HepG2 (cell line): ENCODE results near the gene CR1L. TPM values are rescaled to one million over a fixed set of nuclear protein-coding genes. Genes with fewer than 3 reads are reported as not detected.
A peak's percentile ranks its signal among the peaks of the same experiment; 100 is the strongest.

Experiments used
- ARID2 ChIP-seq: sonication (generic); formaldehyde crosslinking; IDR thresholded peaks from 2 replicates; pipeline ENCODE4 v1.8.1; 2022; ENCODE audit warnings: mild to moderate bottlenecking, missing genetic modification reagents, borderline replicate concordance
- CEBPG ChIP-seq: IDR thresholded peaks from 2 replicates; pipeline ENCODE4 v1.6.1; 2016
- EED ChIP-seq: sonication (generic); formaldehyde crosslinking; IDR thresholded peaks from 2 replicates; pipeline ENCODE4 v1.5.0; 2020; ENCODE audit warnings: mild to moderate bottlenecking, missing genetic modification reagents
- ELF4 ChIP-seq: sonication (generic); formaldehyde crosslinking; IDR thresholded peaks from 2 replicates; pipeline ENCODE4 v1.5.0; 2020; ENCODE audit warnings: missing genetic modification reagents, mild to moderate bottlenecking, moderate library complexity, borderline replicate concordance
- EP300 ChIP-seq, 3 experiments: sonication (generic) in 1 of 3; formaldehyde crosslinking in 1 of 3; IDR thresholded peaks; 2 replicates each; pipeline versions ENCODE4 v1.5.1 to v1.6.1; 2011 to 2020; ENCODE audit warnings: low read depth in 2 of 3, low read length in 2 of 3, borderline replicate concordance in 1 of 3, improper control_type of control experiment in 1 of 3, mild to moderate bottlenecking in 1 of 3, missing genetic modification reagents in 1 of 3, moderate library complexity in 1 of 3
- FLYWCH1 ChIP-seq: sonication (generic); formaldehyde crosslinking; IDR thresholded peaks from 2 replicates; pipeline ENCODE4 v1.8.1; 2023; ENCODE audit warnings: mild to moderate bottlenecking, missing genetic modification reagents
- HNF4A ChIP-seq: sonication (generic); formaldehyde crosslinking; IDR thresholded peaks from 2 replicates; pipeline ENCODE4 v1.4.0; 2020; ENCODE audit warnings: missing genetic modification reagents
- MEIS2 ChIP-seq: sonication (generic); formaldehyde crosslinking; IDR thresholded peaks from 2 replicates; pipeline ENCODE4 v1.9.0; 2021; ENCODE audit warnings: mild to moderate bottlenecking, missing genetic modification reagents
- MTA3 ChIP-seq: sonication (generic); formaldehyde crosslinking; IDR thresholded peaks from 2 replicates; pipeline ENCODE4 v1.4.0; 2020; ENCODE audit warnings: missing genetic modification reagents
- MTF1 ChIP-seq: sonication (generic); formaldehyde crosslinking; IDR thresholded peaks from 2 replicates; pipeline ENCODE4 v1.5.0; 2020; ENCODE audit warnings: missing genetic modification reagents
- NFIC ChIP-seq: IDR thresholded peaks from 2 replicates; pipeline ENCODE4 v1.6.1; 2012; ENCODE audit warnings: mild to moderate bottlenecking, low read length, inconsistent platforms
- NRL ChIP-seq: sonication (generic); formaldehyde crosslinking; IDR thresholded peaks from 2 replicates; pipeline ENCODE4 v1.5.0; 2020; ENCODE audit warnings: missing genetic modification reagents, mild to moderate bottlenecking, moderate library complexity, borderline replicate concordance
- PITX1 ChIP-seq: sonication (generic); formaldehyde crosslinking; IDR thresholded peaks from 2 replicates; pipeline ENCODE4 v1.5.1; 2020; ENCODE audit warnings: mild to moderate bottlenecking, missing genetic modification reagents
- PTBP1 ChIP-seq: fragments of 200-400 bp; formaldehyde crosslinking; IDR thresholded peaks from 2 replicates; pipeline ENCODE4 v1.6.1; 2018; ENCODE audit warnings: low read length, low read depth; ENCODE audit not compliant: poor library complexity, severe bottlenecking
- ZKSCAN5 ChIP-seq: sonication (generic); formaldehyde crosslinking; IDR thresholded peaks from 2 replicates; pipeline ENCODE4 v1.5.1; 2020; ENCODE audit warnings: mild to moderate bottlenecking, missing genetic modification reagents
- ZNF253 ChIP-seq: sonication (generic); formaldehyde crosslinking; IDR thresholded peaks from 2 replicates; pipeline ENCODE4 v1.8.0; 2022; ENCODE audit warnings: mild to moderate bottlenecking, missing genetic modification reagents, borderline replicate concordance
- ZNF441 ChIP-seq: sonication (generic); formaldehyde crosslinking; IDR thresholded peaks from 2 replicates; pipeline ENCODE4 v1.7.0; 2021; ENCODE audit warnings: missing genetic modification reagents, borderline replicate concordance
- ZNF446 ChIP-seq: sonication (generic); formaldehyde crosslinking; IDR thresholded peaks from 2 replicates; pipeline ENCODE4 v1.5.0; 2020; ENCODE audit warnings: mild to moderate bottlenecking, missing genetic modification reagents
- ZNF543 ChIP-seq: sonication (generic); formaldehyde crosslinking; IDR thresholded peaks from 2 replicates; pipeline ENCODE4 v1.4.0; 2020; ENCODE audit warnings: mild to moderate bottlenecking, missing genetic modification reagents
- ZNF557 ChIP-seq: sonication (generic); formaldehyde crosslinking; IDR thresholded peaks from 2 replicates; pipeline ENCODE4 v1.4.0; 2020; ENCODE audit warnings: missing genetic modification reagents
- ZNF839 ChIP-seq: sonication (generic); formaldehyde crosslinking; IDR thresholded peaks from 2 replicates; pipeline ENCODE4 v1.4.0; 2020; ENCODE audit warnings: missing genetic modification reagents, mild to moderate bottlenecking, borderline replicate concordance
- polyA plus RNA-seq, 8 experiments: library from polyadenylated mRNA; depleted of rRNA in 3 of 8; stranded (reverse) in 7 of 8; unstranded in 1 of 8; fragments of >200 nt; fragmentation: Illumina TruSeq in 4 of 8; extraction: Trizol in 4 of 8; gene quantifications; 2 replicates each; pipeline versions ENCODE4 v1.2.1 to v1.2.3, GENCODE V29; 2011 to 2016; ENCODE audit warnings: low read depth in 4 of 8, missing spikeins in 1 of 8, mixed read lengths in 1 of 8; ENCODE audit not compliant: insufficient read depth in 1 of 8
- total RNA-seq, 5 experiments: library from RNA; depleted of rRNA; stranded (reverse); fragments of >200 nt; fragmentation: Illumina TruSeq; extraction: Trizol; gene quantifications; 2 replicates each; pipeline ENCODE4 v1.2.3, GENCODE V29; 2016; ENCODE audit warnings: low read depth in 1 of 5
- TF ChIP-seq, protein P1 (sequence below): conservative IDR thresholded peaks from 2 replicates; pipeline ENCODE4 v1.6.1; 2018; ENCODE audit warnings: missing genetic modification reagents
- TF ChIP-seq, protein P2 (sequence below): sonication (generic); formaldehyde crosslinking; IDR thresholded peaks from 2 replicates; pipeline ENCODE4 v1.4.0; 2020; ENCODE audit warnings: missing genetic modification reagents

Gene CR1L
- total and polyA plus RNA-seq, 2 of the 13 experiments (the other 11 are each of a cell fraction or from before 2014, with no cell fraction given), result not detected

DNA sequence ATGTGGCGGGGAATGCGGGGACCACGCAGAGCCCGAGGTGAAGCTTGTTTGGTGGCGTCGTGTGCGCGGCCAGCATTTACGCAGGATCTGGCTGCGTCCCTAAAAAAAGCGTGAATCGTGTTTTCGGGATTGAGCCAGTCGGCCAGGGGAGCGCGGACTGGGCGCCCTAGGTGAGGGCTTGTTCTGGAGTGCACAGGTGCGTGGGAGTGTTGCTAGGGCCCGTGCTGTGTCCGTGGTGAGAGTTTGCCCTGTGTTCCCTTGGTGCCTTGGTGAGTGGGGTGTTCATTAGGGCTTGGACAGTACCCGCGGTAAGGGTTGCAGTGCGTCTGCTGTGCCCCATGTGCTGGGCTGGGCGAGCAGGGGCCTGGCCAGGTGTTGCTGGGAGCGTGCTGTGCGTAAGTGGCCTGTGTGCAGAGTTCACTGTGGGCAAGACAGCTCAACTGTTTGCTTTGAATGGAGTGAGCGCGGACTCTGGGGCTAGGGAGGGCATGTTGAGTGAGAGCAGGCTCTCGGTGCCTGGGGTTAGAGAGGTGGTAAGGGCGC, 107.6 kb downstream of the CR1L start (continued):
- TF ChIP-seq MTA3 (CRISPR knock-in tag) (no peak), CEBPG (0 out of 2 replicates have a peak, but pooled peaks have one; percentile 37), MEIS2 (peak; percentile 21; the same call in 1 of the 2 replicates), ZNF253 (no peak), EP300 (IDR thresholded peaks at IDR 0.05; ENCODE audit: low read depth in 2 of 2, low read length in 2 of 2) (no peak), EP300 (CRISPR knock-in tag; IDR thresholded peaks at IDR 0.05; ENCODE audit: borderline replicate concordance) (no peak), NFIC (no peak), ZNF441 (CRISPR knock-in tag) (no peak), PITX1 (0 out of 2 replicates have a peak, but pooled peaks have one; percentile 49), ELF4 (CRISPR knock-in tag) (no peak), HNF4A (CRISPR knock-in tag) (peak; percentile 86), EED (no peak), MTF1 (0 out of 2 replicates have a peak, but pooled peaks have one; percentile 22), ZNF557 (CRISPR knock-in tag) (0 out of 2 replicates have a peak, but pooled peaks have one; percentile 41), ARID2 (no peak), ZKSCAN5 (CRISPR knock-in tag) (no peak), PTBP1 (no peak), ZNF543 (CRISPR knock-in tag) (no peak), FLYWCH1 (CRISPR knock-in tag) (0 out of 2 replicates have a peak, but pooled peaks have one; percentile 68), ZNF839 (CRISPR knock-in tag) (no peak), NRL (CRISPR knock-in tag) (peak; percentile 12; the same call in 1 of the 2 replicates), ZNF446 (CRISPR knock-in tag) (no peak)
- TF ChIP-seq, protein P1, sequence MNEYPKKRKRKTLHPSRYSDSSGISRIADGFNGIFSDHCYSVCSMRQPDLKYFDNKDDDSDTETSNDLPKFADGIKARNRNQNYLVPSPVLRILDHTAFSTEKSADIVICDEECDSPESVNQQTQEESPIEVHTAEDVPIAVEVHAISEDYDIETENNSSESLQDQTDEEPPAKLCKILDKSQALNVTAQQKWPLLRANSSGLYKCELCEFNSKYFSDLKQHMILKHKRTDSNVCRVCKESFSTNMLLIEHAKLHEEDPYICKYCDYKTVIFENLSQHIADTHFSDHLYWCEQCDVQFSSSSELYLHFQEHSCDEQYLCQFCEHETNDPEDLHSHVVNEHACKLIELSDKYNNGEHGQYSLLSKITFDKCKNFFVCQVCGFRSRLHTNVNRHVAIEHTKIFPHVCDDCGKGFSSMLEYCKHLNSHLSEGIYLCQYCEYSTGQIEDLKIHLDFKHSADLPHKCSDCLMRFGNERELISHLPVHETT (CRISPR knock-in tag), result no peak
- TF ChIP-seq, protein P2, sequence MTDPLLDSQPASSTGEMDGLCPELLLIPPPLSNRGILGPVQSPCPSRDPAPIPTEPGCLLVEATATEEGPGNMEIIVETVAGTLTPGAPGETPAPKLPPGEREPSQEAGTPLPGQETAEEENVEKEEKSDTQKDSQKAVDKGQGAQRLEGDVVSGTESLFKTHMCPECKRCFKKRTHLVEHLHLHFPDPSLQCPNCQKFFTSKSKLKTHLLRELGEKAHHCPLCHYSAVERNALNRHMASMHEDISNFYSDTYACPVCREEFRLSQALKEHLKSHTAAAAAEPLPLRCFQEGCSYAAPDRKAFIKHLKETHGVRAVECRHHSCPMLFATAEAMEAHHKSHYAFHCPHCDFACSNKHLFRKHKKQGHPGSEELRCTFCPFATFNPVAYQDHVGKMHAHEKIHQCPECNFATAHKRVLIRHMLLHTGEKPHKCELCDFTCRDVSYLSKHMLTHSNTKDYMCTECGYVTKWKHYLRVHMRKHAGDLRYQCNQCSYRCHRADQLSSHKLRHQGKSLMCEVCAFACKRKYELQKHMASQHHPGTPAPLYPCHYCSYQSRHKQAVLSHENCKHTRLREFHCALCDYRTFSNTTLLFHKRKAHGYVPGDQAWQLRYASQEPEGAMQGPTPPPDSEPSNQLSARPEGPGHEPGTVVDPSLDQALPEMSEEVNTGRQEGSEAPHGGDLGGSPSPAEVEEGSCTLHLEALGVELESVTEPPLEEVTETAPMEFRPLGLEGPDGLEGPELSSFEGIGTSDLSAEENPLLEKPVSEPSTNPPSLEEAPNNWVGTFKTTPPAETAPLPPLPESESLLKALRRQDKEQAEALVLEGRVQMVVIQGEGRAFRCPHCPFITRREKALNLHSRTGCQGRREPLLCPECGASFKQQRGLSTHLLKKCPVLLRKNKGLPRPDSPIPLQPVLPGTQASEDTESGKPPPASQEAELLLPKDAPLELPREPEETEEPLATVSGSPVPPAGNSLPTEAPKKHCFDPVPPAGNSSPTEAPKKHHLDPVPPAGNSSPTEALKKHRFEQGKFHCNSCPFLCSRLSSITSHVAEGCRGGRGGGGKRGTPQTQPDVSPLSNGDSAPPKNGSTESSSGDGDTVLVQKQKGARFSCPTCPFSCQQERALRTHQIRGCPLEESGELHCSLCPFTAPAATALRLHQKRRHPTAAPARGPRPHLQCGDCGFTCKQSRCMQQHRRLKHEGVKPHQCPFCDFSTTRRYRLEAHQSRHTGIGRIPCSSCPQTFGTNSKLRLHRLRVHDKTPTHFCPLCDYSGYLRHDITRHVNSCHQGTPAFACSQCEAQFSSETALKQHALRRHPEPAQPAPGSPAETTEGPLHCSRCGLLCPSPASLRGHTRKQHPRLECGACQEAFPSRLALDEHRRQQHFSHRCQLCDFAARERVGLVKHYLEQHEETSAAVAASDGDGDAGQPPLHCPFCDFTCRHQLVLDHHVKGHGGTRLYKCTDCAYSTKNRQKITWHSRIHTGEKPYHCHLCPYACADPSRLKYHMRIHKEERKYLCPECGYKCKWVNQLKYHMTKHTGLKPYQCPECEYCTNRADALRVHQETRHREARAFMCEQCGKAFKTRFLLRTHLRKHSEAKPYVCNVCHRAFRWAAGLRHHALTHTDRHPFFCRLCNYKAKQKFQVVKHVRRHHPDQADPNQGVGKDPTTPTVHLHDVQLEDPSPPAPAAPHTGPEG (CRISPR knock-in tag), result 0 out of 2 replicates have a peak, but pooled peaks have one; percentile 18
